NCI-H2227 (cell line): ENCODE measurements around the gene NR5A1.

Source experiments
- DNase-seq: peaks from one replicate; lab custom pipeline; 2025; ENCODE audit not compliant: unreplicated experiment; lab: John Stamatoyannopoulos, UW

Gene NR5A1

GRCh38 chr9:124500028-124500795, 7.0 kb downstream of the NR5A1 start:
- no peak for DNase-seq

GRCh38 chr9:124499216-124499615, 8.0 kb downstream of the NR5A1 start:
- no peak for DNase-seq

GRCh38 chr9:124498499-124499146, 8.6 kb downstream of the NR5A1 start:
- DNase-seq: no peak

- no peak for DNase-seq
Observed at GRCh38 chr9:124498040-124498439, 9.2 kb downstream of the NR5A1 start.

- DNase-seq: no peak
Observed at GRCh38 chr9:124497441-124497840, 9.8 kb downstream of the NR5A1 start.

- no peak for DNase-seq
Observed at GRCh38 chr9:124496463-124496862, 10.7 kb downstream of the NR5A1 start.

- DNase-seq: no peak
Observed at GRCh38 chr9:124496075-124496449, 11.1 kb downstream of the NR5A1 start.

GRCh38 chr9:124495126-124496074, 11.8 kb downstream of the NR5A1 start:
- DNase-seq: no peak

GRCh38 chr9:124493794-124494479, 13.3 kb downstream of the NR5A1 start:
- no peak for DNase-seq

- DNase-seq: no peak
Observed at GRCh38 chr9:124493218-124493617, 14.0 kb downstream of the NR5A1 start.

GRCh38 chr9:124492818-124493217, 14.4 kb downstream of the NR5A1 start:
- no peak for DNase-seq

GRCh38 chr9:124491049-124491975, 15.9 kb downstream of the NR5A1 start:
- no peak for DNase-seq

- DNase-seq: no peak
Observed at GRCh38 chr9:124490004-124490403, 17.2 kb downstream of the NR5A1 start.

- DNase-seq: no peak
Observed at GRCh38 chr9:124489222-124489621, 18.0 kb downstream of the NR5A1 start.

- DNase-seq: no peak
Observed at GRCh38 chr9:124488641-124489210, 18.5 kb downstream of the NR5A1 start.

GRCh38 chr9:124487260-124488182, 19.7 kb downstream of the NR5A1 start:
- DNase-seq: no peak

- no peak for DNase-seq
Observed at GRCh38 chr9:124486778-124487259, 20.4 kb downstream of the NR5A1 start.

GRCh38 chr9:124485936-124486335, 21.3 kb downstream of the NR5A1 start:
- DNase-seq: no peak
